GM23338 (cell line): ENCODE measurements around the gene NPAS3. TPM values are rescaled to one million over a fixed set of nuclear protein-coding genes. Genes with fewer than 3 reads are reported as not detected.

Experiments used
- ATAC-seq: fragments of 200-7000 bp; cut with Tn5 transposase; 3 replicates; pipeline ENCODE4 v1.9.1; 2020
- DNase-seq: peaks from one replicate; pipeline ENCODE4 v3.0.0-alpha.2; 2015; ENCODE audit warnings: low spot score
- H2AFZ ChIP-seq: fragments of 200-600 bp; sonication (generic); 2 replicates; pipeline ENCODE4 v1.8.0; 2016; ENCODE audit warnings: antibody characterized with exemption, mild to moderate bottlenecking, moderate library complexity
- H3F3A ChIP-seq: fragments of 200-600 bp; sonication (generic); replicated peaks from 2 replicates; pipeline ENCODE4 v1.8.0; 2017; ENCODE audit warnings: antibody characterized with exemption, mixed run types, low read depth
- H3K27ac ChIP-seq: fragments of 200-600 bp; sonication (generic); 2 replicates; pipeline ENCODE4 v1.6.1; 2016; ENCODE audit warnings: low read depth
- H3K27me3 ChIP-seq: fragments of 200-600 bp; sonication (generic); 2 replicates; pipeline ENCODE4 v1.8.0; 2016; ENCODE audit warnings: mild to moderate bottlenecking, mixed run types, moderate library complexity; ENCODE audit not compliant: insufficient read depth
- H3K36me3 ChIP-seq: fragments of 200-600 bp; sonication (generic); 2 replicates; pipeline ENCODE4 v1.8.0; 2016; ENCODE audit warnings: mild to moderate bottlenecking; ENCODE audit not compliant: insufficient read depth
- H3K4me1 ChIP-seq: fragments of 200-600 bp; sonication (generic); 2 replicates; pipeline ENCODE4 v1.8.0; 2016; ENCODE audit warnings: mild to moderate bottlenecking, moderate library complexity; ENCODE audit not compliant: insufficient read depth
- H3K4me2 ChIP-seq: fragments of 200-600 bp; sonication (generic); 2 replicates; pipeline ENCODE4 v1.7.1; 2017; ENCODE audit warnings: mixed run types
- H3K4me3 ChIP-seq: fragments of 200-600 bp; sonication (generic); 2 replicates; pipeline ENCODE4 v1.6.1; 2016; ENCODE audit warnings: mixed run types
- H3K79me2 ChIP-seq: fragments of 200-600 bp; sonication (generic); replicated peaks from 2 replicates; pipeline ENCODE4 v1.8.0; 2017; ENCODE audit warnings: mild to moderate bottlenecking; ENCODE audit not compliant: insufficient read depth
- H3K9me2 ChIP-seq: fragments of 200-600 bp; sonication (generic); 2 replicates; pipeline ENCODE4 v1.8.0; 2017; ENCODE audit not compliant: insufficient read depth
- H4K20me1 ChIP-seq: fragments of 200-600 bp; sonication (generic); replicated peaks from 2 replicates; pipeline ENCODE4 v1.8.0; 2017; ENCODE audit warnings: mild to moderate bottlenecking; ENCODE audit not compliant: insufficient read depth
- H3K27ac Mint-ChIP-seq: 2 replicates; pipeline ENCODE4 v1.8.0; 2020; ENCODE audit warnings: inconsistent platforms, mild to moderate bottlenecking, moderate library complexity, mixed read lengths
- H3K27me3 Mint-ChIP-seq: 3 replicates; pipeline ENCODE4 v1.8.0; 2022; ENCODE audit warnings: low read depth, mild to moderate bottlenecking, moderate library complexity, mixed read lengths, inconsistent platforms; ENCODE audit not compliant: insufficient read depth, poor library complexity
- H3K36me3 Mint-ChIP-seq: 3 replicates; pipeline ENCODE4 v1.8.0; 2021; ENCODE audit warnings: low read depth, mild to moderate bottlenecking, inconsistent platforms, moderate library complexity, mixed read lengths
- H3K4me1 Mint-ChIP-seq: 3 replicates; pipeline ENCODE4 v1.8.0; 2020; ENCODE audit warnings: mild to moderate bottlenecking, inconsistent platforms, mixed read lengths
- H3K4me3 Mint-ChIP-seq: 3 replicates; pipeline ENCODE4 v1.8.0; 2021; ENCODE audit warnings: moderate library complexity, mild to moderate bottlenecking, inconsistent platforms, mixed read lengths
- H3K9me3 Mint-ChIP-seq: 3 replicates; pipeline ENCODE4 v1.8.0; 2020; ENCODE audit warnings: moderate library complexity, mild to moderate bottlenecking, inconsistent platforms, mixed read lengths
- CREB1 ChIP-seq: fragments of 250-450 bp; sonication (Bioruptor Pico); IDR thresholded peaks from 2 replicates; pipeline ENCODE4 v1.5.0; 2020; ENCODE audit warnings: low read depth, mild to moderate bottlenecking, moderate library complexity
- CTCF ChIP-seq, 2 experiments: fragments of 200-600 bp in 1 of 2; sonication (generic) in 1 of 2; conservative IDR thresholded peaks; 2 replicates each; pipeline versions ENCODE4 v1.5.1 to v1.6.1; 2016 to 2017; ENCODE audit warnings: antibody characterized with exemption in 2 of 2, low read depth in 2 of 2, mild to moderate bottlenecking in 2 of 2, moderate library complexity in 1 of 2
- ETS1 ChIP-seq: IDR thresholded peaks from 2 replicates; pipeline ENCODE4 v1.6.1; 2016; ENCODE audit warnings: antibody characterized with exemption
- EZH2 ChIP-seq: fragments of 200-600 bp; sonication (generic); IDR thresholded peaks from one replicate; pipeline ENCODE4 v1.8.0; 2017; ENCODE audit warnings: antibody characterized with exemption, mild to moderate bottlenecking, low read depth; ENCODE audit not compliant: unreplicated experiment
- EZH2phosphoT487 ChIP-seq: fragments of 200-600 bp; sonication (generic); IDR thresholded peaks from one replicate; pipeline ENCODE4 v1.8.1; 2018; ENCODE audit warnings: antibody characterized with exemption; ENCODE audit not compliant: unreplicated experiment
- JUNB ChIP-seq: IDR thresholded peaks from one replicate; pipeline ENCODE4 v1.6.1; 2016; ENCODE audit warnings: antibody characterized with exemption; ENCODE audit not compliant: unreplicated experiment
- NANOG ChIP-seq: IDR thresholded peaks from 2 replicates; pipeline ENCODE4 v1.6.1; 2016; ENCODE audit warnings: antibody characterized with exemption, borderline replicate concordance
- POLR2AphosphoS5 ChIP-seq: IDR thresholded peaks from 2 replicates; pipeline ENCODE4 v1.6.1; 2016; ENCODE audit warnings: antibody characterized with exemption, low read depth
- REST ChIP-seq: IDR thresholded peaks from one replicate; pipeline ENCODE4 v1.6.1; 2018; ENCODE audit warnings: antibody characterized with exemption; ENCODE audit not compliant: unreplicated experiment
- STAT1 ChIP-seq: IDR thresholded peaks from one replicate; pipeline ENCODE4 v1.6.1; 2016; ENCODE audit warnings: antibody characterized with exemption; ENCODE audit not compliant: unreplicated experiment
- ZNF114 ChIP-seq: fragments of 250-450 bp; sonication (Bioruptor Pico); IDR thresholded peaks from 2 replicates; pipeline ENCODE4 v1.5.0; 2020; ENCODE audit warnings: mild to moderate bottlenecking, moderate library complexity
- ZNF331 ChIP-seq: fragments of 250-450 bp; sonication (Bioruptor Pico); IDR thresholded peaks from 2 replicates; pipeline ENCODE4 v1.5.0; 2020; ENCODE audit warnings: low read depth, mild to moderate bottlenecking, moderate library complexity
- ZNF462 ChIP-seq: fragments of 250-450 bp; sonication (Bioruptor Pico); IDR thresholded peaks from 2 replicates; pipeline ENCODE4 v1.5.0; 2020; ENCODE audit warnings: mild to moderate bottlenecking, moderate library complexity
- polyA plus RNA-seq: library from polyadenylated mRNA; unstranded; fragments of >200 nt; fragmentation: Nextera tagmentation; extraction: Ambion mirVana; gene quantifications from 2 replicates; pipeline ENCODE4 v1.2.1, GENCODE V29; 2016
- total RNA-seq: library from RNA; depleted of rRNA; stranded (reverse); fragments of >200 nt; shearing (Covaris generic); gene quantifications from 2 replicates; pipeline ENCODE4 v1.2.3, GENCODE V29; 2014

Gene NPAS3
- total and polyA plus RNA-seq, 2 experiments from 2014 or later: 0.17 to 0.19 TPM

- no peak for ATAC-seq
- Histone ChIP-seq H4K20me1 (no peaks in the 10 kb centered on the region), H3K4me3 (no peak overlapping the region), H3K4me1 (no peaks in the 10 kb centered on the region), H2AFZ (no peak overlapping the region), H3K27ac (no peak overlapping the region), H3K79me2 (no peaks in the 10 kb centered on the region), H3K27me3 (no peaks in the 10 kb centered on the region), H3F3A (no peaks in the 10 kb centered on the region), H3K36me3 (no peaks in the 10 kb centered on the region), H3K9me2 (no peaks in the 10 kb centered on the region), H3K4me2 (no peak overlapping the region)
- Mint-ChIP-seq H3K4me3 (no peak overlapping the region), H3K27ac (no peak overlapping the region), H3K27me3 (no peaks in the 10 kb centered on the region), H3K36me3 (no peaks in the 10 kb centered on the region), H3K4me1 (no peaks in the 10 kb centered on the region), H3K9me3 (no peaks in the 10 kb centered on the region)
- TF ChIP-seq ZNF331: no peak
- TF ChIP-seq CTCF (conservative IDR thresholded peaks at IDR 0.05; ENCODE audit: low read depth in 2 of 2): no peak
- no peak for TF ChIP-seq CREB1 (CRISPR knock-in tag)
- TF ChIP-seq ZNF462 (CRISPR knock-in tag): no peak
- no peak for TF ChIP-seq ETS1
- no peak for TF ChIP-seq JUNB
- no peak for TF ChIP-seq REST
- no peak for TF ChIP-seq ZNF114 (CRISPR knock-in tag)
- TF ChIP-seq EZH2: no peak
- no peak for TF ChIP-seq STAT1
- TF ChIP-seq POLR2AphosphoS5: no peak
- TF ChIP-seq EZH2phosphoT487: no peak
- no peak for TF ChIP-seq NANOG
- DNase-seq: no peak
Measured at GRCh38 chr14:33515441-33515840, 576.8 kb downstream of the NPAS3 start.
